Cardiac muscle cell (in vitro differentiated cells and primary cell): Measurements from ENCODE around the gene MSRB3. TPM values are rescaled to one million over a fixed set of nuclear protein-coding genes. Genes with fewer than 3 reads are reported as not detected.

Experiments
- DNase-seq, 2 donors: peaks; one replicate each; pipeline versions ENCODE4 v3.0.0 to v3.0.0-alpha.2; 2010 to 2017; ENCODE audit warnings: low read depth in 1 of 2, low spot score in 1 of 2
- H3K27ac ChIP-seq: fragments of 200-600 bp; sonication (generic); 2 replicates; pipeline ENCODE4 v1.5.1; 2016
- H3K27me3 ChIP-seq: fragments of 200-600 bp; sonication (generic); 2 replicates; pipeline ENCODE4 v1.6.0; 2016; ENCODE audit warnings: control low read depth
- H3K36me3 ChIP-seq: fragments of 200-600 bp; sonication (generic); 2 replicates; pipeline ENCODE4 v1.5.1; 2016; ENCODE audit warnings: control low read depth
- H3K4me1 ChIP-seq: fragments of 200-600 bp; sonication (generic); 2 replicates; pipeline ENCODE4 v1.8.1; 2017; ENCODE audit warnings: low read depth, mild to moderate bottlenecking, mixed run types
- H3K4me3 ChIP-seq: fragments of 200-600 bp; sonication (generic); 2 replicates; pipeline ENCODE4 v1.5.1; 2016; ENCODE audit warnings: mild to moderate bottlenecking
- H3K9me3 ChIP-seq: fragments of 200-600 bp; sonication (generic); 2 replicates; pipeline ENCODE4 v1.5.1; 2017; ENCODE audit warnings: low read depth, mild to moderate bottlenecking, control low read depth
- CTCF ChIP-seq: IDR thresholded peaks from 2 replicates; pipeline ENCODE4 v1.5.1; 2012; ENCODE audit warnings: low read depth, mild to moderate bottlenecking, low read length
- polyA plus RNA-seq: library from polyadenylated mRNA; unstranded; fragments of >200 nt; fragmentation: Nextera tagmentation; extraction: Ambion mirVana; gene quantifications from 2 replicates; pipeline ENCODE4 v1.2.1, GENCODE V29; 2016
- total RNA-seq: library from RNA; depleted of rRNA; stranded (reverse); fragments of >200 nt; gene quantifications from 2 replicates; pipeline ENCODE4 v1.2.3, GENCODE V29; 2016

MSRB3 gene
- total and polyA plus RNA-seq, 2 experiments from 2014 or later, result 41.0 to 72.4 TPM

- Histone ChIP-seq H3K36me3 (no peaks in the 10 kb centered on the region), H3K9me3 (no peaks in the 10 kb centered on the region), H3K4me1 (no peaks in the 10 kb centered on the region), H3K27me3 (no peaks in the 10 kb centered on the region), H3K4me3 (no peak overlapping the region), H3K27ac (no peak overlapping the region)
- TF ChIP-seq CTCF, result no peak
- no peak for DNase-seq
Measured at GRCh38 chr12:65292241-65292640, 13.8 kb downstream of the MSRB3 start.

GRCh38 chr12:65293735-65294134, 15.3 kb downstream of the MSRB3 start:
- no peaks in the 10 kb centered on the region for H3K27me3 ChIP-seq
- DNase-seq, result no peak
- H3K4me1 ChIP-seq, result peaks cover 3% of the 10 kb centered on the region
- no peak for TF ChIP-seq CTCF
- H3K36me3 ChIP-seq, result no peaks in the 10 kb centered on the region
- H3K9me3 ChIP-seq, result no peaks in the 10 kb centered on the region
- H3K27ac ChIP-seq, result no peak overlapping the region
- no peak overlapping the region for H3K4me3 ChIP-seq

GRCh38 chr12:65294641-65295262, 16.3 kb downstream of the MSRB3 start:
- Histone ChIP-seq H3K27me3 (no peaks in the 10 kb centered on the region), H3K36me3 (no peaks in the 10 kb centered on the region), H3K4me1 (peaks cover 13% of the 10 kb centered on the region), H3K27ac (no peak overlapping the region), H3K4me3 (no peak overlapping the region), H3K9me3 (no peaks in the 10 kb centered on the region)
- TF ChIP-seq CTCF, result no peak
- no peak for DNase-seq

- no peaks in the 10 kb centered on the region for H3K9me3 ChIP-seq
- H3K4me1 ChIP-seq, result peaks cover 30% of the 10 kb centered on the region
- H3K4me3 ChIP-seq, result no peak overlapping the region
- TF ChIP-seq CTCF, result no peak
- no peak overlapping the region for H3K27ac ChIP-seq
- no peaks in the 10 kb centered on the region for H3K27me3 ChIP-seq
- no peaks in the 10 kb centered on the region for H3K36me3 ChIP-seq
- no peak for DNase-seq
Measured at GRCh38 chr12:65296508-65297265, 18.2 kb downstream of the MSRB3 start.

GRCh38 chr12:65300097-65300496, 21.6 kb downstream of the MSRB3 start:
- no peak for DNase-seq
- Histone ChIP-seq H3K27ac (peak overlapping the region; percentile 78), H3K27me3 (no peaks in the 10 kb centered on the region), H3K4me3 (no peak overlapping the region), H3K9me3 (no peaks in the 10 kb centered on the region), H3K4me1 (peaks cover 30% of the 10 kb centered on the region), H3K36me3 (no peaks in the 10 kb centered on the region)
- no peak for TF ChIP-seq CTCF
